Measurements from ENCODE around the gene TEX29. TPM values are rescaled to one million over a fixed set of nuclear protein-coding genes. Genes with fewer than 3 reads are reported as not detected.

TEX29 gene
- total and polyA plus RNA-seq, 3 donors from 2014 or later: 10.4 to 48.9 (median 15.8) TPM

GRCh38 chr13:111370570-111371535 is 50.4 kb downstream of the TEX29 start:
- Histone ChIP-seq H3K27me3 (no peaks in the 10 kb centered on the region), H3K9me3 (no peaks in the 10 kb centered on the region), H3K4me1 (no peaks in the 10 kb centered on the region), H3K36me3 (ENCODE audit: low read depth, missing control alignments) (no peaks in the 10 kb centered on the region), H3K27ac (no peak overlapping the region), H3K4me3 (no peak overlapping the region)
- no peak for DNase-seq
- TF ChIP-seq, protein P1, sequence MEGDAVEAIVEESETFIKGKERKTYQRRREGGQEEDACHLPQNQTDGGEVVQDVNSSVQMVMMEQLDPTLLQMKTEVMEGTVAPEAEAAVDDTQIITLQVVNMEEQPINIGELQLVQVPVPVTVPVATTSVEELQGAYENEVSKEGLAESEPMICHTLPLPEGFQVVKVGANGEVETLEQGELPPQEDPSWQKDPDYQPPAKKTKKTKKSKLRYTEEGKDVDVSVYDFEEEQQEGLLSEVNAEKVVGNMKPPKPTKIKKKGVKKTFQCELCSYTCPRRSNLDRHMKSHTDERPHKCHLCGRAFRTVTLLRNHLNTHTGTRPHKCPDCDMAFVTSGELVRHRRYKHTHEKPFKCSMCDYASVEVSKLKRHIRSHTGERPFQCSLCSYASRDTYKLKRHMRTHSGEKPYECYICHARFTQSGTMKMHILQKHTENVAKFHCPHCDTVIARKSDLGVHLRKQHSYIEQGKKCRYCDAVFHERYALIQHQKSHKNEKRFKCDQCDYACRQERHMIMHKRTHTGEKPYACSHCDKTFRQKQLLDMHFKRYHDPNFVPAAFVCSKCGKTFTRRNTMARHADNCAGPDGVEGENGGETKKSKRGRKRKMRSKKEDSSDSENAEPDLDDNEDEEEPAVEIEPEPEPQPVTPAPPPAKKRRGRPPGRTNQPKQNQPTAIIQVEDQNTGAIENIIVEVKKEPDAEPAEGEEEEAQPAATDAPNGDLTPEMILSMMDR (IDR thresholded peaks at IDR 0.05): no peak
- no peak for TF ChIP-seq POLR2A (IDR thresholded peaks at IDR 0.05)
- 83 to 86% methylated on average over 29 of the region's 29 CpGs for WGBS, 2 donors
- intact Hi-C loops (cut with DNase I; ENCODE audit: low total_unique reads): no loop called here

GRCh38 chr13:111371720-111372119 is 51.3 kb downstream of the TEX29 start:
- intact Hi-C loops (cut with DNase I; ENCODE audit: low total_unique reads): no loop called here
- Histone ChIP-seq H3K27ac (no peak overlapping the region), H3K27me3 (no peaks in the 10 kb centered on the region), H3K4me1 (no peaks in the 10 kb centered on the region), H3K9me3 (no peaks in the 10 kb centered on the region), H3K4me3 (no peak overlapping the region), H3K36me3 (ENCODE audit: low read depth, missing control alignments) (no peaks in the 10 kb centered on the region)
- WGBS, 2 donors: 61 to 68% methylated on average over 7 of the region's 7 CpGs
- no peak for DNase-seq
- no peak for TF ChIP-seq POLR2A (IDR thresholded peaks at IDR 0.05)
- TF ChIP-seq, protein P1 (IDR thresholded peaks at IDR 0.05): no peak

DNA sequence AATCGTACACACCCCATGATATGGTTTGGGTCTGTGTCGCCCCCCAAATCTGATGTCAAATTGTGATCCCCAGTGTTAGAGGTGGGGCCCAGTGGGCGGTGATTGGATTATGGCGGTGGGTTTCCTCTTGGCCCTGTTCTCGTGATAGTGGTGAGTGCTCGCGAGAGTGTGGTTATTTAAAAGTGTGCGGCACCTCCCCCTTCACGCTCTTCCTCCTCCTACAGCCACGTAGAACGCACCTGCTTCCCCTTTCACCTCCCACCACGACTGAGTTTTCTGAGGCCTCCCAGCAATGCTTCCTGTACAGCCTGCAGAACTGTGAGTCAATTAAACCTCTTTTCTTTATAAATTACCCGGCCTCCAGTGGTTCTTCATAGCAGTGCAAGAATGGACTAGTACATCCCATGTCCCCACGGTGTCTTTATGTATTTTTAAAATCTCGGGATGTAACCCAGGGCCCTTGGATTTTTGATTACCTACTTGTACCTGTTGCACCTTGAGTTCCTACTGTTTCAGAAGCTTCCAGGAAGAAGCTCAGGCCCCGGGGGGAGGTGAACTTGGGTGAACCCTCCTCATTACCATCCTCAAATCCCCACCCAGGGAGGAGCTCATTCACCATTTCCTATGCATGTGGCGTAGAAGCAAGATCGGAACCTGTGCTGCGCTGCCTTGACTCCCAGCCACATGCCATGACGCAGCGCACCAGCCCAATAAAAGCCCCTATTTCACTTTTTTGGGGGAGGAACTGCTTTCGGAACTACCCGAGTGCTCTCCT is 52.4 kb downstream of the TEX29 start:
- H3K4me3 ChIP-seq: no peak overlapping the region
- no peaks in the 10 kb centered on the region for H3K27me3 ChIP-seq
- 77 to 83% methylated on average over 22 to 23 of the region's 23 CpGs for WGBS, 2 donors
- no peaks in the 10 kb centered on the region for H3K9me3 ChIP-seq
- no peak for DNase-seq
- no peaks in the 10 kb centered on the region for H3K36me3 ChIP-seq (ENCODE audit: low read depth, missing control alignments)
- TF ChIP-seq, protein P1 (IDR thresholded peaks at IDR 0.05): no peak
- no peak for TF ChIP-seq POLR2A (IDR thresholded peaks at IDR 0.05)
- intact Hi-C loops (cut with DNase I; ENCODE audit: low total_unique reads): no loop called here
- H3K27ac ChIP-seq: no peak overlapping the region
- no peaks in the 10 kb centered on the region for H3K4me1 ChIP-seq

DNA sequence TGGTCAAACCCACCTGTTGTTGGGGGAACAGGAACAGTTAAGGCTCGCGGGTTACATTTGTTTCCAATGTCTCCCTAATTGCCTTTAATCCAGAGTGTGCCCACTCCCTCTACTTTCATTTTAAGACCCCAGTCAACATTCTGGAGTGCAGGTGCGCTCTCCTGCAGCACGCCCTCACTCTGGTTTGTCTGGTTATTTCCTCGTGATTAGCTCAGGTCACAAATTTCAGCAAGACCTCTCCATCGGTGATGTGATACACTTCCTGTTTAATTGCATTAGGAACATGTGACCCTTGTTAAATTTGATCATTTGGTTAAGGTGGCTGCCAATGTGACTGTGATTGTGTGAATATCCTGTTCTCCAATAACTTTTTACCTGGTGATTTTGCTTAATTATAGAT is 53.0 kb downstream of the TEX29 start:
- no peak for DNase-seq
- Histone ChIP-seq H3K27me3 (no peaks in the 10 kb centered on the region), H3K9me3 (no peaks in the 10 kb centered on the region), H3K4me3 (no peak overlapping the region), H3K4me1 (no peaks in the 10 kb centered on the region), H3K27ac (no peak overlapping the region), H3K36me3 (ENCODE audit: low read depth, missing control alignments) (no peaks in the 10 kb centered on the region)
- intact Hi-C loops (cut with DNase I; ENCODE audit: low total_unique reads): no loop called here
- TF ChIP-seq, protein P1 (IDR thresholded peaks at IDR 0.05): no peak
- no peak for TF ChIP-seq POLR2A (IDR thresholded peaks at IDR 0.05)
- 62 to 83% methylated on average over 6 of the region's 6 CpGs for WGBS, 2 donors

Measured in testis (tissue), 3 donors.